ENCODE measurements around the gene GTF3C5.

GRCh38 chr9:133087429-133088145, 56.8 kb downstream of the GTF3C5 start:
- no peak for TF ChIP-seq CTCF (IDR thresholded peaks at IDR 0.05 in 2 of 3, conservative IDR thresholded peaks at IDR 0.05 in 1 of 3; ENCODE audit: control insufficient read depth in 2 of 3, extremely low read depth in 1 of 3, insufficient read depth in 1 of 3, low read depth in 3 of 3, low read length in 3 of 3)
- no peak for TF ChIP-seq POLR2AphosphoS5 (IDR thresholded peaks at IDR 0.05; ENCODE audit: low read length)
- TF ChIP-seq CREM (IDR thresholded peaks at IDR 0.05; ENCODE audit: low read depth), result no peak
- TF ChIP-seq KDM1A (IDR thresholded peaks at IDR 0.05; ENCODE audit: borderline replicate concordance), result no peak
- TF ChIP-seq USF2 (IDR thresholded peaks at IDR 0.05; ENCODE audit: borderline replicate concordance, low read depth, low read length), result no peak
- no peak for TF ChIP-seq POLR2A (IDR thresholded peaks at IDR 0.05; ENCODE audit: low read depth, low read length)
- no peak for TF ChIP-seq EP300 (IDR thresholded peaks at IDR 0.05; ENCODE audit: borderline replicate concordance in 1 of 2, control insufficient read depth in 1 of 2, low read depth in 2 of 2, low read length in 2 of 2)
- no peak for TF ChIP-seq CHD2 (IDR thresholded peaks at IDR 0.05; ENCODE audit: borderline replicate concordance, low read depth, low read length)
- TF ChIP-seq FOS (IDR thresholded peaks at IDR 0.05; ENCODE audit: borderline replicate concordance, extremely low read depth, insufficient read length), result no peak
